ENCODE measurements around the gene DDX46.

DNA sequence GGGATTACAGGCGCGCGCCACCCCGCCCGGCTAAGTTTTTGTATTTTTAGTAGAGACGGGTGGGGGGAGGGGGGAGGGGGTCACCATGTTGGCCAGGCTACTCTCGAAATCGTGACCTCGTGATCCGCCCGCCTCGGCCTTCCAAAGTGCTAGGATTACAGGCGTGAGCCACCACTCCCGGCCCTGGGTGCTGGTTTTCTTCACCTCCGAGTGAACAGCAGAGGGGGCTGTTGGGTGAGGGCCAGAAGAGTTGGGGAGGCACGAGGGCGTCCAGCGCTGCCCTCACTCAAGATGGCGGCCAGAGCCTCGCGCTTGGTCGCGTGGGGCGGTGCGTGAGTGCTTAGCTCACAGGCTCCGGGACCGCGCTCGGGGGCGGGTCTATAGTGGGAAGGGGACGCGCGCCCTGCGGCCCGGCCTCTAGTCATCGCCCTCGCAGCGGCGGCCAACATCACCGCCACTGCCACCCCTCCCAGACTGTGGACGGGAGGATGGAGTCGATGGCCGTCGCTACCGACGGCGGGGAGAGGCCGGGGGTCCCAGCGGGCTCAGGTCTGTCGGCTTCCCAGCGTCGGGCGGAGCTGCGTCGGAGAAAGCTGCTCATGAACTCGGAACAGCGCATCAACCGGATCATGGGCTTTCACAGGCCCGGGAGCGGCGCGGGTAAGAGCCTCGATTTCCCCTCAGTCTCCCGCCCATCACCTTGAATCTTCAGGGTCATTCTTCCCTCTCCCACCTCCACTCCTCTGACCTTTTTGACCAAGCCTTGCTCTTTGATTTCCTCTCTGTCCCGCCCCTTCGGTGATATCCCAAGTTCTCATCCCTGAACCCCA lies 20.2 kb upstream of the DDX46 start, which contains the start of gene CAMLG:
- peak; percentile 98 for TF ChIP-seq YY1 (IDR thresholded peaks at IDR 0.05; ENCODE audit: insufficient read depth, insufficient read length)
- no peak for TF ChIP-seq ZNF274 (IDR thresholded peaks at IDR 0.05; ENCODE audit: low read depth, low read length)
